COLO668 (cell line): ENCODE measurements around the gene COPRS.

Experiments used
- DNase-seq: peaks from one replicate; lab custom pipeline; 2025; ENCODE audit not compliant: unreplicated experiment; lab: John Stamatoyannopoulos, UW

COPRS gene, protein sequence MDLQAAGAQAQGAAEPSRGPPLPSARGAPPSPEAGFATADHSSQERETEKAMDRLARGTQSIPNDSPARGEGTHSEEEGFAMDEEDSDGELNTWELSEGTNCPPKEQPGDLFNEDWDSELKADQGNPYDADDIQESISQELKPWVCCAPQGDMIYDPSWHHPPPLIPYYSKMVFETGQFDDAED

GRCh38 chr17:31858642-31859486, at the start of gene COPRS:
TSS of gene COPRS (minus strand) at chr17:31859244. CDS start at chr17:31859199, 45 bp downstream.
- peak; percentile 87 for DNase-seq

GRCh38 chr17:31908386-31908785, 49.3 kb upstream of the COPRS start:
- DNase-seq, result no peak

GRCh38 chr17:31907342-31907962, 48.4 kb upstream of the COPRS start:
- DNase-seq, result no peak

DNA sequence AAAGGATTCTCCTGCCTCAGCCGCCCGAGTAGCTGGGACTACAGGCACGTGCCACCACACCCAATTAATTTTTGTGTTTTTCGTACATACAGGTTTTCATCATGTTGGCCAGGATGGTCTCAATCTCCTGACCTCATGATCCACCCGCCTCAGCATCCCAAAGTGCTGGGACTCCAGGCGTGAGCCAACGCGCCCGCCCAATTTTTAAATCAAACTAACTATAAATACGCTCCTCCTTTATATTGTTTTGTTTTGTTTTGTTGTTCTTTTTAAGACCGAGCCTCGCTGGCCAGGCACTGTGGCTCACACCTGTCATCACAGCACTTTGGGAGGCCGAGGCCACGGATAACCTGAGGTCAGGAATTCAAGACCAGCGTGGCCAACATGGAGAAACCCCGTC, 44.4 kb upstream of the COPRS start:
- DNase-seq, result no peak

GRCh38 chr17:31902693-31903092, 43.6 kb upstream of the COPRS start:
- DNase-seq, result no peak

GRCh38 chr17:31900877-31901276, 41.8 kb upstream of the COPRS start:
- peak; percentile 3 for DNase-seq

DNA sequence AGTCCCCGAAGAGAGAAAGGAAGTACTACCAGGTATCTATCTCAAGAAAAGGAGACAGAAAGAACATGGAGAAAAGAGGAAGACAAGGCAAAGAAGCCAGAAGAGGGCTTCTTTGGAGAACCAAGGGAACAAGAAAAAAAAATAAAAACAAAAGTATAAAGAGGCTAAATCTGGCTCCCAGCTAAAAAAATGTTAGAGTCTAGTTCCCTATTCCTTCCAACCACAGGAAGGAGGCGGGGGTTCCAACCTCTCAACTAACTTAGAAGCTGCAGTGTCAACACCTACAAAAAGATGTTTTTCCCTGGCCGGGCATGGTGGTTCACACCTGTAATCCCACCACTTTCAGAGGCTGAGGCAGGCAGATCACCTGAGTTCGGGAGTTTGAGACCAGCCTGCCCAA, 29.1 kb upstream of the COPRS start:
- DNase-seq, result no peak

GRCh38 chr17:31882571-31882970, 23.5 kb upstream of the COPRS start:
- no peak for DNase-seq

- no peak for DNase-seq
Observed at GRCh38 chr17:31880311-31880710, 21.3 kb upstream of the COPRS start.

DNA sequence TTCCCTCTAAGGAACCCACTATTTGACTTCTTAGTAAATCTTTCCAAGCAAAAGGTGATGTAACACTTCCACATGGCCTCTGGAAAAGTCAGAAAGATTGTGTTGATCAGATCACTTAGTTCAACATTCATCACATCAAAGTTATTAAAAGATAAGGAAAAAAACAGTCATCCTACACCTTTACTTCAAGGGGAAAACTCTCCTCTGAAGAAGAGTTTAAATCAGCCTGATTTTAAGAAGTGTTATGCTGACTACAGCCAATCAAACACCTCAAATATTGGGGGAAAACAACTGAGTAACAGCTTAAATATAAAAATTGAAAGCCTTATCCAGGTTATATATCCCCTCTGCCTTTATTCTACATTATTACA, 19.6 kb upstream of the COPRS start:
- no peak for DNase-seq

DNA sequence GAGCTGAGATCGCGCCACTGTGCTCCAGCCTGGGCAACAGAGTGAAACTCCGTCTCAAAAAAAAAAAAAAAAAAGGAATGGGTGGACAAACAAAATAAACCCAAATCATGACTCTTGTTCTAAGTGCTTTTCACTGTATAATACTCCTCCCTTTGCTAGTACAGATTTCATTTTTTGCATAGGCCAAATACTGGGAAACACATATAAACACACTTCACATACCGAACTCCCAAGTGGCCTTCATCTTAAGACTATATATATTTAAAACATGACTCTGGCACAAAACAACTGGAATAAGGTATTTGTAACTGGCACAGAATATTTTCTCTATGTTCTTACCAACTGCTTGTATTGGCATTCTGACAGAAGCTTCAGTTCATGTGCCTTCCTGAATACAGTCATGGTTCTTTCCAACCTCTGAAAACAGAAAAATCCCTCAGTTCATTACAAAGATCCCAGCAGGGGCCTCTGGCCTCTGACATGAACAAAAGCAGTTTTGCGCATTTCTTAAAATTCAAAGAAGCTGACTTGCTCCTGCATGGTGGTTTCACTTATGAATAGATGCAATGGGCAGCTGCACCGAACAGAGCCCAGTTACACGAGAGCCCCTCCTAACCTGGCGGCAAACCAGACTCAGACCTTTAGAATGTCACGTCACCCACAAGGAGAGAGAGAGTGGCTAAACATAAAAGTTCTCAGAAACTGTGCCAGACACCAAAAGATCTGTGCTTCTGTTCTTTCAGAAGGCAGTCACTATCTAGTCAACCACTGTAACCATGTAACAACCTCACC, 19.1 kb upstream of the COPRS start:
- no peak for DNase-seq

GRCh38 chr17:31877341-31877740, 18.3 kb upstream of the COPRS start:
- no peak for DNase-seq

DNA sequence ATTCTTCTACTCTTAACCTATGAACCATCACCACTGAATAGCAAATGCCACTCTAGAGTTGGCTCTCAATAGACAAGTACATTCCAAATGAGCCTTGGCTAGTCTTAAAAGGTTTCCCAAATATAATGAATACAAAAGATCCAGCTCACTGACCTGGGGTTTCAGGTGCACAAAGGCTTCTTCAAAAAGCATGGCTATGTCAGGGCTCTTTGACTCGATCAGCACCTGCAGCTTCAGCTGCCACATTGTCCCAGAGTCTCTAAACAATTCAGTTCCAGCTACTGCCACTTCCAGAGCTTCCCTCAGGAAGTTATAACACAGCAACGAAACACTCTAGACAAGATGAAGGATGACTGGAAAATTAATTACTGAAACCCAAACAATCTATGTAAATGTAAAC, 16.0 kb upstream of the COPRS start:
- no peak for DNase-seq

DNA sequence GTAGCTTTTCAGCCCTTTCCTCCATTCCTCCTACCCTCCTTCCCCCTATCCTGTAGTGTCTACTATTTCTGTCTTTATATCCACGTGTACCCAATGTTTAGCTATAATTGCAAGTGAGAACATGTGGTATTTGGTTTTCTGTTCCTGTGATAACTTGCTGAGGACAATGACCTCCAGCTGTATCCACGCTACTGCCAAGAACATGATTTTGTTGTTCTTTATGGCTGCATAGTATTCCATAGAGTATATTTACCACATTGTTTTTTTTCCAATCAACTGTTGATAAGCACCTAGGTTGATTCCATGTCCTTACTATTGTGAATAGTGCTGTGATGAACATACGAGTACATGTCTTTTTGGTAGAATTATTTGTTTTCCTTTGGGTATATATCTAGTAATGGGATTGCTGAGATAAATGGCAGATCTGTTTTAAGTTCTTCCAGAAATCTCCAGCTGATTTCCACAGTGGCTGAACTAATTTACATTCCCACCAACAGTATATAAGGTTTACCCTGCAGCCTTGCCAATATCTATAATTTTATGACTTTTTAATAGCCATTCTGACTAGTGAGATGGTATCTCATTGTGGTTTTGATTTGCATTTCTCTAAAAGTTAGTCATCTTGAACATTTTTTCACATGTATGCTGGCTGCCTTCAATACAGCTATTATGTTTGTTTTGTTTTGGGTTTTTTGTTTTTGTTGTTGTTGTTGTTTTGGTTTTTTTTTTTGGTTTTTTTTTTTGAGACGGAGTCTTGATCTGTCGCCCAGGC, 10.9 kb upstream of the COPRS start:
- no peak for DNase-seq

- DNase-seq, result no peak
Observed at GRCh38 chr17:31869031-31869430, 10.0 kb upstream of the COPRS start.

DNA sequence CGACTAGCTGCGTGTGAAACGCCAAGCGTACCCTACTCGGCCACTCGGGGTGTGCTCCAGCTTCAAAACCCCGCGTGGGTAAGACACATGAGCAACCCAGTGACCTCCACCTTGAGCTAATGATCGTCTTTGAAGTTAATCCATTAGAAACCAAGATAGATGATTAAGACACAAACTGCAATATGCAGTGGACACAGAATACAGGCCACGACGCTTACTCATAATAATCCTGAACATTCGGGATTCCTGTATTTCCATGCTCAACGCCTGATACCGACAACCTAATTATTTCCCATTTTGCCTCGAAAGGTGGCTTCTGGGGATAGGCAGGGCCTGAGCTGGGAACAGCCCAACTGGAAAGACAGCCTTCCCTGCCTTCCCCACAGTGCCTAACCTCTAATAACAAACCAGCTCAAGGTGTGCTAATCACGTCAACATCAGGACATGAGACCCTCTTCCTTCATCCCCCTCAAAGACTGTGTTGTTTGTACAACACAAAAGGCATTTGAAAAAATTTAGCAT, 504 bp upstream of the COPRS start:
- no peak for DNase-seq

DNA sequence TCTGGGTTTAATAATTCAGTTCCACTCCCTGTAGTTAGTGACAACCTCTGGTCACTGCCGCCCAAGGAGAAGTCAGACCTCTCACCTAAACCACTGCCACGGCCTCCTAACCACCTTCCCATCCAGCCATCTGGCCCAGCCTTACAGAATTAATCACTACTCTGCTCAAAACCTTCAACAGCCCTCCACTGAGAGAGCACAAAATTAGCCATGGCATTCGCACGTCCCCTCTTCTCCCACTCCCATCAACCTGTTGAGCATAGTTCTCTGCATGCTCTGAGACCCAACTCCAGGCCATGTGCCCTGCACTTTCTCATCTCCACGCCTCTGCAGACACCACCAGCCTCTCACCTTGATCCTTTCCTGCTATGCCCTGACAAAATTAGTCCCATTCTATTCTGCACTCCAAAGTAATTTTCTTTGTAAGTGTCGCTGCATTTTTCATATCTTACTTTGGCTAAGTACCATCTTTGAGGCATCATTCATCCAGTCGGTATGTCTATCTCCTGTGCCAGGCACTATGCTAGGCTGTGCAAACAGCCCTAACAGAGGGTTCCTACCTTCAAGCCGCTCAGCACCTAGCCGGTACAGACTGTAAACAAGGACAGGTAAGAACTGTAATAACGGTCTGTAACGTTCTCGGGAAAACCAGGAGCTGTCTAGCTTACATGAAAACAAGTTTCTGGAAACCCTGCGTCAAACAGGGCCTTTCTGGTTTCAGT, 963 bp downstream of the COPRS start:
- peak; percentile 24 for DNase-seq

GRCh38 chr17:31856750-31857149, 2.3 kb downstream of the COPRS start:
- DNase-seq, result no peak

GRCh38 chr17:31854672-31855071, 4.4 kb downstream of the COPRS start:
- no peak for DNase-seq
